ENCODE results near the gene OTUB2. TPM values are rescaled to one million over a fixed set of nuclear protein-coding genes. Genes with fewer than 3 reads are reported as not detected.

OTUB2 gene
- total RNA-seq, 1 experiment from 2014 or later, result 22.2 TPM

- CTCF ChIA-PET, result no interaction called here
Measured at GRCh38 chr14:93987815-93988476, 38.2 kb upstream of the OTUB2 start.

GRCh38 chr14:93989939-93990338 is 36.2 kb upstream of the OTUB2 start:
- peaks cover 14% of the 10 kb centered on the region for H3K4me1 Mint-ChIP-seq (ENCODE audit: low read depth, unreplicated experiment)
- H3K4me3 Mint-ChIP-seq (ENCODE audit: low read depth, unreplicated experiment), result no peak overlapping the region
- peaks cover 9% of the 10 kb centered on the region for H3K27me3 Mint-ChIP-seq (ENCODE audit: unreplicated experiment)
- no peak for DNase-seq
- CTCF ChIA-PET, result no interaction called here
- TF ChIP-seq, protein P1, sequence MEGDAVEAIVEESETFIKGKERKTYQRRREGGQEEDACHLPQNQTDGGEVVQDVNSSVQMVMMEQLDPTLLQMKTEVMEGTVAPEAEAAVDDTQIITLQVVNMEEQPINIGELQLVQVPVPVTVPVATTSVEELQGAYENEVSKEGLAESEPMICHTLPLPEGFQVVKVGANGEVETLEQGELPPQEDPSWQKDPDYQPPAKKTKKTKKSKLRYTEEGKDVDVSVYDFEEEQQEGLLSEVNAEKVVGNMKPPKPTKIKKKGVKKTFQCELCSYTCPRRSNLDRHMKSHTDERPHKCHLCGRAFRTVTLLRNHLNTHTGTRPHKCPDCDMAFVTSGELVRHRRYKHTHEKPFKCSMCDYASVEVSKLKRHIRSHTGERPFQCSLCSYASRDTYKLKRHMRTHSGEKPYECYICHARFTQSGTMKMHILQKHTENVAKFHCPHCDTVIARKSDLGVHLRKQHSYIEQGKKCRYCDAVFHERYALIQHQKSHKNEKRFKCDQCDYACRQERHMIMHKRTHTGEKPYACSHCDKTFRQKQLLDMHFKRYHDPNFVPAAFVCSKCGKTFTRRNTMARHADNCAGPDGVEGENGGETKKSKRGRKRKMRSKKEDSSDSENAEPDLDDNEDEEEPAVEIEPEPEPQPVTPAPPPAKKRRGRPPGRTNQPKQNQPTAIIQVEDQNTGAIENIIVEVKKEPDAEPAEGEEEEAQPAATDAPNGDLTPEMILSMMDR (IDR thresholded peaks at IDR 0.05; ENCODE audit: unreplicated experiment), result no peak
- intact Hi-C loops (cut with micrococcal nuclease; ENCODE audit: unreplicated experiment), result no loop called here
- BruUV-seq (replicated peaks), result no TSS peak
- H3K27ac Mint-ChIP-seq (ENCODE audit: unreplicated experiment), result no peak overlapping the region
- no peaks in the 10 kb centered on the region for H3K9me3 Mint-ChIP-seq (ENCODE audit: low read depth, unreplicated experiment)
- H3K36me3 Mint-ChIP-seq (ENCODE audit: insufficient read depth, unreplicated experiment), result no peaks in the 10 kb centered on the region

More at GRCh38 chr14:93987815-93988476, 38.2 kb upstream of the OTUB2 start:
- no peak overlapping the region for H3K27ac Mint-ChIP-seq (ENCODE audit: unreplicated experiment)
- H3K36me3 Mint-ChIP-seq (ENCODE audit: insufficient read depth, unreplicated experiment), result no peaks in the 10 kb centered on the region
- BruUV-seq (replicated peaks), result no TSS peak
- TF ChIP-seq, protein P1 (IDR thresholded peaks at IDR 0.05; ENCODE audit: unreplicated experiment), result no peak
- no peak for DNase-seq
- peaks cover 9% of the 10 kb centered on the region for H3K27me3 Mint-ChIP-seq (ENCODE audit: unreplicated experiment)
- no peaks in the 10 kb centered on the region for H3K9me3 Mint-ChIP-seq (ENCODE audit: low read depth, unreplicated experiment)
- H3K4me1 Mint-ChIP-seq (ENCODE audit: low read depth, unreplicated experiment), result peaks cover 21% of the 10 kb centered on the region
- intact Hi-C loops (cut with micrococcal nuclease; ENCODE audit: unreplicated experiment), result no loop called here
- no peak overlapping the region for H3K4me3 Mint-ChIP-seq (ENCODE audit: low read depth, unreplicated experiment)

- Mint-ChIP-seq H3K4me1 (ENCODE audit: low read depth, unreplicated experiment) (peaks cover 25% of the 10 kb centered on the region), H3K36me3 (ENCODE audit: insufficient read depth, unreplicated experiment) (peaks cover 5% of the 10 kb centered on the region), H3K4me3 (ENCODE audit: low read depth, unreplicated experiment) (no peak overlapping the region), H3K27ac (ENCODE audit: unreplicated experiment) (no peak overlapping the region), H3K9me3 (ENCODE audit: low read depth, unreplicated experiment) (no peaks in the 10 kb centered on the region), H3K27me3 (ENCODE audit: unreplicated experiment) (peaks cover 9% of the 10 kb centered on the region)
- intact Hi-C loops (cut with micrococcal nuclease; ENCODE audit: unreplicated experiment), result no loop called here
- TF ChIP-seq, protein P1 (IDR thresholded peaks at IDR 0.05; ENCODE audit: unreplicated experiment), result no peak
- no peak for DNase-seq
- BruUV-seq (replicated peaks), result no TSS peak
- CTCF ChIA-PET, result no interaction called here
Measured at GRCh38 chr14:93991212-93991611, 34.9 kb upstream of the OTUB2 start.

DNA sequence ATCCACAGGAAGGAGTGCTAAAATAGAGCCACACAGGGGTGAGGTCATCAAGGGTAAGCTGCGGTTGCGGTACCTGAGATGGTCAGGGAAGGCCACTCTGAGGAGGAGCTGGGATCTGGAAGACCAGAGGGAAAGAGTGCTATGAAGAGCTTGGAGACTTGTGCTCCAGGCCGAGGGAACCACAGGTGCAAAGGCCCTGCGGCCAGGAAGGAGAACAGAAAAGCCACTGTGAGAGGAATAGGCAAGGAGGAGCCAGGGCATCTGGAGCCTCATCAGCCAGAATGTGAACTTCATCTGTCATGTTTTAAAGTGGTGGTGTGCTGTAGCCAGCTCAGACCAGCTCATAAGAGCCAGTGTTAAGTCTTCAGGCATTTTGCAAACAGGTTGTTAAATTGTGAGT is 34.5 kb upstream of the OTUB2 start:
- no peaks in the 10 kb centered on the region for H3K9me3 Mint-ChIP-seq (ENCODE audit: low read depth, unreplicated experiment)
- H3K27ac Mint-ChIP-seq (ENCODE audit: unreplicated experiment), result no peak overlapping the region
- DNase-seq, result no peak
- no TSS peak for BruUV-seq (replicated peaks)
- CTCF ChIA-PET, result no interaction called here
- H3K4me1 Mint-ChIP-seq (ENCODE audit: low read depth, unreplicated experiment), result peaks cover 23% of the 10 kb centered on the region
- intact Hi-C loops (cut with micrococcal nuclease; ENCODE audit: unreplicated experiment), result no loop called here
- peaks cover 9% of the 10 kb centered on the region for H3K27me3 Mint-ChIP-seq (ENCODE audit: unreplicated experiment)
- H3K4me3 Mint-ChIP-seq (ENCODE audit: low read depth, unreplicated experiment), result no peak overlapping the region
- TF ChIP-seq, protein P1 (IDR thresholded peaks at IDR 0.05; ENCODE audit: unreplicated experiment), result no peak
- peaks cover 5% of the 10 kb centered on the region for H3K36me3 Mint-ChIP-seq (ENCODE audit: insufficient read depth, unreplicated experiment)

Data from Calu3 (cell line).